Medulla oblongata (tissue), 1 donor: ENCODE results near the gene DLG1.
"Not testable (repeated sequence)": the region's sequence is repeated elsewhere in the genome, so short reads cannot be mapped to it uniquely, and the experiment has no call there.

ENCODE experiments used
- DNase-seq: peaks from one replicate; pipeline ENCODE4 v3.0.0-alpha.2; 2015; ENCODE audit errors: extremely low spot score

The DLG1 gene

GRCh38 chr3:197289726-197290125 lies 8.7 kb downstream of the DLG1 start:
- DNase-seq = no peak

- DNase-seq = no peak
These were observed 11.7 kb downstream of the DLG1 start for GRCh38 chr3:197286678-197287077.

GRCh38 chr3:197285557-197285956 lies 12.9 kb downstream of the DLG1 start:
- DNase-seq = no peak

- no peak for DNase-seq
These were observed 15.4 kb downstream of the DLG1 start for GRCh38 chr3:197283045-197283444.

- DNase-seq = no peak
These were observed 16.6 kb downstream of the DLG1 start for GRCh38 chr3:197281849-197282248.

- DNase-seq = no peak
These were observed 18.3 kb downstream of the DLG1 start for GRCh38 chr3:197280156-197280555.

- DNase-seq = no peak
These were observed 19.5 kb downstream of the DLG1 start for GRCh38 chr3:197278933-197279332.

GRCh38 chr3:197276808-197277207 lies 21.6 kb downstream of the DLG1 start:
- not testable (repeated sequence) for DNase-seq

GRCh38 chr3:197270558-197271317 lies 27.7 kb downstream of the DLG1 start:
- DNase-seq = no peak

GRCh38 chr3:197269024-197269423 lies 29.4 kb downstream of the DLG1 start:
- DNase-seq = no peak

- no peak for DNase-seq
These were observed 30.1 kb downstream of the DLG1 start for GRCh38 chr3:197268294-197268693.

- no peak for DNase-seq
These were observed 32.1 kb downstream of the DLG1 start for GRCh38 chr3:197266331-197266730.

- DNase-seq = no peak
These were observed 35.7 kb downstream of the DLG1 start for GRCh38 chr3:197262709-197263108.

- no peak for DNase-seq
These were observed 37.3 kb downstream of the DLG1 start for GRCh38 chr3:197261164-197261509.

- DNase-seq = no peak
These were observed 37.8 kb downstream of the DLG1 start for GRCh38 chr3:197260491-197261163.

GRCh38 chr3:197259096-197259495 lies 39.3 kb downstream of the DLG1 start:
- DNase-seq = no peak

- DNase-seq = no peak
These were observed 40.1 kb downstream of the DLG1 start for GRCh38 chr3:197258168-197258755.

GRCh38 chr3:197257711-197258110 lies 40.7 kb downstream of the DLG1 start:
- no peak for DNase-seq

GRCh38 chr3:197256836-197257444 lies 41.5 kb downstream of the DLG1 start:
- DNase-seq = peak; percentile 72

- no peak for DNase-seq
These were observed 42.3 kb downstream of the DLG1 start for GRCh38 chr3:197256104-197256503.

GRCh38 chr3:197253238-197253947 lies 45.0 kb downstream of the DLG1 start:
- no peak for DNase-seq

GRCh38 chr3:197249542-197249941 lies 48.9 kb downstream of the DLG1 start:
- no peak for DNase-seq
